Keratinocyte (primary cell): ENCODE results near the gene ITGAD. TPM values are rescaled to one million over a fixed set of nuclear protein-coding genes. Genes with fewer than 3 reads are reported as not detected.

Experiments
- DNase-seq: peaks from one replicate; pipeline ENCODE4 v3.0.0-alpha.2; 2011; ENCODE audit warnings: low read depth, missing footprints, low spot score
- FAIRE-seq: peaks from 2 replicates; lab custom pipeline; 2011; peaks lifted over from hg19 to GRCh38; lab: Jason Lieb, UNC
- H2AFZ ChIP-seq: 2 replicates; pipeline ENCODE4 v1.6.0; 2012; ENCODE audit warnings: low read length, control low read depth, inconsistent platforms; ENCODE audit not compliant: control insufficient read depth
- H3K27ac ChIP-seq: 2 replicates; pipeline ENCODE4 v1.5.1; 2011; ENCODE audit warnings: low read length; ENCODE audit not compliant: control insufficient read depth, insufficient read depth
- H3K27me3 ChIP-seq: 3 replicates; pipeline ENCODE4 v1.6.0; 2011; ENCODE audit warnings: low read length; ENCODE audit not compliant: control insufficient read depth, insufficient read depth; ENCODE audit errors: extremely low read depth
- H3K36me3 ChIP-seq, 2 experiments: 2 replicates in 1 of 2; 3 replicates in 1 of 2; pipeline ENCODE4 v1.5.1; 2011; ENCODE audit warnings: low read length in 2 of 2, mild to moderate bottlenecking in 1 of 2; ENCODE audit not compliant: control insufficient read depth in 2 of 2, insufficient read depth in 2 of 2; ENCODE audit errors: extremely low read depth in 1 of 2
- H3K4me1 ChIP-seq: 3 replicates; pipeline ENCODE4 v1.5.1; 2011; ENCODE audit warnings: low read length; ENCODE audit not compliant: control insufficient read depth, insufficient read depth; ENCODE audit errors: extremely low read depth
- H3K4me2 ChIP-seq: 3 replicates; pipeline ENCODE4 v1.6.0; 2011; ENCODE audit warnings: low read depth, low read length; ENCODE audit not compliant: control insufficient read depth, insufficient read depth; ENCODE audit errors: extremely low read depth
- H3K4me3 ChIP-seq, 3 experiments: fragments of 200-600 bp in 1 of 3; sonication (generic) in 1 of 3; 2 replicates in 2 of 3; 3 replicates in 1 of 3; pipeline ENCODE4 v1.5.1; 2011 to 2016; ENCODE audit warnings: low read length in 3 of 3, mild to moderate bottlenecking in 3 of 3, control low read depth in 2 of 3, inconsistent platforms in 1 of 3, low read depth in 1 of 3, mixed read lengths in 1 of 3, mixed run types in 1 of 3, moderate library complexity in 1 of 3; ENCODE audit not compliant: control insufficient read depth in 2 of 3, insufficient read depth in 2 of 3; ENCODE audit errors: extremely low read depth in 1 of 3
- H3K79me2 ChIP-seq: 2 replicates; pipeline ENCODE4 v1.6.0; 2012; ENCODE audit warnings: low read length; ENCODE audit not compliant: control insufficient read depth, insufficient read depth
- H3K9ac ChIP-seq: 3 replicates; pipeline ENCODE4 v1.6.0; 2011; ENCODE audit warnings: low read length; ENCODE audit not compliant: control insufficient read depth, insufficient read depth; ENCODE audit errors: extremely low read depth
- H3K9me1 ChIP-seq: 3 replicates; pipeline ENCODE4 v1.6.0; 2011; ENCODE audit warnings: low read length; ENCODE audit not compliant: control insufficient read depth, insufficient read depth; ENCODE audit errors: extremely low read depth
- H3K9me3 ChIP-seq: 2 replicates; pipeline ENCODE4 v1.5.1; 2012; ENCODE audit warnings: low read depth, low read length; ENCODE audit not compliant: control insufficient read depth
- H4K20me1 ChIP-seq: 3 replicates; pipeline ENCODE4 v1.6.0; 2011; ENCODE audit warnings: low read length; ENCODE audit not compliant: control insufficient read depth, insufficient read depth; ENCODE audit errors: extremely low read depth
- CTCF ChIP-seq, 3 experiments: IDR thresholded peaks in 1 of 3; conservative IDR thresholded peaks in 1 of 3; optimal IDR thresholded peaks in 1 of 3; 2 replicates in 2 of 3; 3 replicates in 1 of 3; pipeline versions ENCODE3 to v1.5.1; 2011; ENCODE audit warnings: low read length in 3 of 3, mild to moderate bottlenecking in 3 of 3, moderate library complexity in 2 of 3, control low read depth in 1 of 3, inconsistent platforms in 1 of 3; ENCODE audit not compliant: insufficient read depth in 2 of 3; ENCODE audit errors: extremely low read depth in 1 of 3
- EZH2 ChIP-seq: IDR thresholded peaks from one replicate; pipeline ENCODE4 v1.6.1; 2012; ENCODE audit warnings: inconsistent platforms, mild to moderate bottlenecking, low read length, moderate library complexity
- dilution Hi-C: fragments of 300-500 bp; cut with MboI; formaldehyde crosslinking; loops from one replicate; pipeline ENCODE4 v1.7.0; 2020; ENCODE audit warnings: low sequenced_read_pairs; ENCODE audit not compliant: extremely low pct_ligation_motif_present
- polyA plus RNA-seq, 5 experiments: library from polyadenylated mRNA; depleted of rRNA in 3 of 5; stranded (reverse) in 3 of 5; stranded (forward) in 1 of 5; unstranded in 1 of 5; fragments of >200 nt; gene quantifications; 1 replicate in 1 of 5; 2 replicates in 3 of 5; 3 replicates in 1 of 5; pipeline versions ENCODE4 v1.2.1 to v1.2.3, GENCODE V29; 2011 to 2012; ENCODE audit warnings: missing spikeins in 2 of 5, low read depth in 1 of 5, low replicate concordance in 1 of 5

ITGAD gene
- polyA plus RNA-seq, 1 donor (not counting 4 experiments of a cell fraction or from before 2014, with no cell fraction given) = not detected

GRCh38 chr16:31475946-31476302 lies 82.8 kb downstream of the ITGAD start:
- no peak overlapping the region for H3K4me2 ChIP-seq
- dilution Hi-C loops = no loop called here

More at GRCh38 chr16:31475946-31476302, 82.8 kb downstream of the ITGAD start:
- Histone ChIP-seq H4K20me1 (no peaks in the 10 kb centered on the region), H3K9ac (no peak overlapping the region), H3K9me1 (no peaks in the 10 kb centered on the region), H3K27ac (no peak overlapping the region), H3K27me3 (no peaks in the 10 kb centered on the region), H3K4me3 (no peak overlapping the region), H2AFZ (no peak overlapping the region), H3K9me3 (no peaks in the 10 kb centered on the region), H3K79me2 (no peaks in the 10 kb centered on the region), H3K36me3 (peaks cover 0 to 3% of the 10 kb centered on the region in 2 experiments), H3K4me1 (peaks cover 5% of the 10 kb centered on the region)
- no peak for TF ChIP-seq EZH2
- TF ChIP-seq CTCF (optimal IDR thresholded peaks at IDR 0.05 in 1 of 3, IDR thresholded peaks at IDR 0.05 in 1 of 3, conservative IDR thresholded peaks at IDR 0.05 in 1 of 3; ENCODE audit: extremely low read depth in 1 of 3, insufficient read depth in 2 of 3, low read length in 3 of 3) = no peak
- DNase-seq (no peak), FAIRE-seq (no peak)

Other genes starting within 250 kb of the ITGAD start
- gene PRSS36, start 243.3 kb upstream of the ITGAD start, polyA plus RNA-seq = 0.08 to 0.95 TPM (median 0.43 TPM) in 3 replicates
- 88.0 to 210 TPM (median 199 TPM) in 3 replicates for gene FUS, start 213.2 kb upstream of the ITGAD start, polyA plus RNA-seq
- gene PYCARD, start 190.6 kb upstream of the ITGAD start, polyA plus RNA-seq = 46.4 to 84.9 TPM (median 58.1 TPM) in 3 replicates
- under 0.01 TPM in 1 of 3 replicates, not detected in the others for gene TRIM72, start 179.2 kb upstream of the ITGAD start, polyA plus RNA-seq
- gene PYDC1, start 176.2 kb upstream of the ITGAD start, polyA plus RNA-seq = not detected in 3 replicates
- 0.11 to 0.30 TPM (median 0.13 TPM) in 3 replicates for gene ITGAM, start 133.4 kb upstream of the ITGAD start, polyA plus RNA-seq
- gene ITGAX, start 38.2 kb upstream of the ITGAD start, polyA plus RNA-seq = 0.03 to 0.11 TPM (median 0.04 TPM) in 3 replicates
- gene COX6A2, start 35.0 kb downstream of the ITGAD start, polyA plus RNA-seq = not detected in 3 replicates
- gene ZNF843, start 49.5 kb downstream of the ITGAD start, polyA plus RNA-seq = 0.08 to 0.12 TPM (median 0.10 TPM) in 3 replicates
- 3.0 to 4.4 TPM (median 3.8 TPM) in 3 replicates for gene ARMC5, start 66.2 kb downstream of the ITGAD start, polyA plus RNA-seq
- gene TGFB1I1, start 78.8 kb downstream of the ITGAD start, polyA plus RNA-seq = 3.7 to 14.0 TPM (median 5.5 TPM) in 3 replicates
- gene SLC5A2, start 89.8 kb downstream of the ITGAD start, polyA plus RNA-seq = 0.03 TPM in 2 of 3 replicates, not detected in the other
- 12.2 to 23.3 TPM (median 17.4 TPM) in 3 replicates for gene RUSF1, start 115.1 kb downstream of the ITGAD start, polyA plus RNA-seq
- gene AHSP, start 134.6 kb downstream of the ITGAD start, polyA plus RNA-seq = not detected in 3 replicates